ENCODE data around the gene RAB10. TPM values are rescaled to one million over a fixed set of nuclear protein-coding genes. Genes with fewer than 3 reads are reported as not detected.

RAB10 gene
- total RNA-seq, 4 donors from 2014 or later: 91.9 to 117 (median 103) TPM

DNA sequence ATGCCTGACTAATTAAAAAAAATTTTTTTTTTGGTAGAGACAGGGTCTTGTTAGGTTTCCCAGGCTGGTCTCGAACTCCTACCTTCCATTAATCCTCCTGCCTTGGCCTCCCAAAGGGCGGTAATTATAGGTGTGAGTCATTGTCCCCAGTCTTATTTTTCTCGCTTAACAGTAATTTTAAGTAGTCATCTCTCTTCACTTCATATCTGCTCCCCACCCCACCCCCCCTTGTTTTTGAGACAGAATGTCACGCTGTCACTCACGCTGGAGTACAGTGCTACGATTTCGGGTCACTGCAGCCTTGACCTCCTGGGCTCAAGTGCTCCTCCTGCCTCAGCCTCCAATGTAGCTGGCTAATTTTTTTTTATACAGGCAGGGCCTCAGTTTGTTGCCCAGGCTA lies 27.7 kb downstream of the RAB10 start:
- no peaks in the 10 kb centered on the region for H3K27me3 ChIP-seq
- TF ChIP-seq EP300 (IDR thresholded peaks at IDR 0.05): no peak
- H3K4me3 ChIP-seq: no peak overlapping the region
- peaks cover 0 to 35% (median 0%) of the 10 kb centered on the region in 3 donors for H3K4me1 ChIP-seq
- H3K36me3 ChIP-seq: peaks cover 0 to 14% of the 10 kb centered on the region in 2 donors
- H3K9me3 ChIP-seq: no peaks in the 10 kb centered on the region
- H3K27ac ChIP-seq: no peak overlapping the region
- 73 to 90% methylated on average over 4 to 7 of the region's 7 CpGs for WGBS, 2 donors (ENCODE audit: low coverage in 1 of 2)
- no peak for ATAC-seq

- ATAC-seq: no peak
- H3K4me1 ChIP-seq: peaks cover 0 to 26% (median 2%) of the 10 kb centered on the region in 3 donors
- no peak overlapping the region for H3K4me3 ChIP-seq
- TF ChIP-seq CTCF (IDR thresholded peaks at IDR 0.05): no peak
- no peak for TF ChIP-seq POLR2AphosphoS5 (IDR thresholded peaks at IDR 0.05)
- no peak for TF ChIP-seq POLR2A (IDR thresholded peaks at IDR 0.05)
- no peak for TF ChIP-seq EP300 (IDR thresholded peaks at IDR 0.05)
- H3K9me3 ChIP-seq: no peaks in the 10 kb centered on the region
- WGBS, 2 donors (ENCODE audit: low coverage in 1 of 2): 93% methylated on average over 4 of the region's 4 CpGs; no CpG with 5 or more reads in 1 of the 2 donors
- no peak overlapping the region for H3K27ac ChIP-seq
- no peaks in the 10 kb centered on the region for H3K27me3 ChIP-seq
- peaks cover 0 to 14% of the 10 kb centered on the region in 2 donors for H3K36me3 ChIP-seq
Observed at GRCh38 chr2:26064846-26065245, 31.0 kb downstream of the RAB10 start.

DNA sequence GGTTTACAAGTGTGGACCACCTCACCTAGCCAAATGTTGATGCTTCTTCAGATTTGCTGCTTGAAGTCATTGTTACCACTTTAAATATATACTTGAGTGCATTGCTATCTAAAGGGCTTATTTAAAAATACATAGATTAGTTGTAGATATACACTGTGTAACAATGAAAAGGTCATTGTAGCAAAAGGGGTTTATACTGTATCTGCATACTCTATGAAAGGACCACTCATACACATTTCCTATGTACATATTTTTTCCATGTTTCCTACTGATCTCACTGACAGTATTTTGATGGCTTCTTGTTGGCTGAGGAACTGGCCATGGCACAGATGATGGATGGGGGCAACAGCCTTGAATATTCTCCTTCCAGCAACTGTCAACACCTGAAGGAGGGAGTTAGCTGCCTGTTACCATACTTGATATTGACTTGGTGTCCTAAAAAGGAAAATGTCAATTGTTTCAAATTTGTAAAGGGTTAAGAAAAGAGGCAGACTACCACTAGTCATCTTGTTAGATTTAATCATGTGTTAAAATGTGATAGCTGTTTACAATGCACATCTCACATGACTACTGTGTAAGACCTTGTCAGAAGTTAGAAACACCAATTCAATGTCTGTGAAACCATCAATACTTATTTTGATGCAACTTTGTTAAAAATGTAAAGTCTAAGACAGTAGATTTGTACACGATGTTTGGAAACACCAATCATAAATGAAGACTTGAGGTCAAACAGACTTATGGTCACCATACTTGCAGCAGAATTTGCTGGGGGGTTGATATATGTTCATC lies 33.5 kb downstream of the RAB10 start:
- WGBS, 2 donors (ENCODE audit: low coverage in 1 of 2): 93 to 100% methylated on average over 1 of the region's 1 CpG
- peaks cover 0 to 1% of the 10 kb centered on the region in 2 donors for H3K36me3 ChIP-seq
- H3K27ac ChIP-seq: no peak overlapping the region
- no peak for TF ChIP-seq EP300 (IDR thresholded peaks at IDR 0.05)
- no peak for TF ChIP-seq CTCF (IDR thresholded peaks at IDR 0.05)
- TF ChIP-seq POLR2A (IDR thresholded peaks at IDR 0.05): no peak
- TF ChIP-seq POLR2AphosphoS5 (IDR thresholded peaks at IDR 0.05): no peak
- no peak for ATAC-seq
- H3K4me3 ChIP-seq: no peak overlapping the region
- peaks cover 0 to 30% (median 2%) of the 10 kb centered on the region in 3 donors for H3K4me1 ChIP-seq
- no peaks in the 10 kb centered on the region for H3K27me3 ChIP-seq
- H3K9me3 ChIP-seq: no peaks in the 10 kb centered on the region

DNA sequence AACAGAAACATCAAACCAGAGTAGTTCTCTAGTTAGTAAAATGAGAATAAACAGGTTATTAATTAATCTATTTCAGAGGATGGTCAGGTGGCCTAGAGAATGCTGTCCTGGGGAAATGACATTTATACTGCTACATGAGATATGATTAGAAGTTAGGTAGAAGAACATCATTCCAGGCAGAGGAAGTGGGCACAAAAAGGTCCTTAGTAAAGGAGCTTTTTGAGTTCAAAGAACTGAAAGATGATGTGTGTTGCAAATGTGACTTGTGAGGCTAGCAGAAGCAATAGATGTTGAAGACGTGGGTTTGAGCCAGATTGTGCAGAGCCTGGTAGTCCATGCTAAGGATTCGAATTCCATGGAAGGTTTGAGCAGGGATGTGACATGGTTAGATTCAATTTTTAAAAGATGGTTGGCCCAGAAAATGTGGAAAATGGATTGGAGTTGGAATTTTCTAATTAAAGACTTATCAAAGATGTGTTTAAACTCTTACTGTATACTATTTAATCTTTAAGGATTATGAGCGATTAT lies 34.2 kb downstream of the RAB10 start:
- no peaks in the 10 kb centered on the region for H3K9me3 ChIP-seq
- no peak overlapping the region for H3K27ac ChIP-seq
- no peaks in the 10 kb centered on the region for H3K36me3 ChIP-seq
- no peak for ATAC-seq
- no peaks in the 10 kb centered on the region for H3K27me3 ChIP-seq
- peaks cover 0 to 34% (median 2%) of the 10 kb centered on the region in 3 donors for H3K4me1 ChIP-seq
- TF ChIP-seq CTCF (IDR thresholded peaks at IDR 0.05) (no peak), POLR2AphosphoS5 (IDR thresholded peaks at IDR 0.05) (no peak), POLR2A (IDR thresholded peaks at IDR 0.05) (no peak), EP300 (IDR thresholded peaks at IDR 0.05) (no peak)
- H3K4me3 ChIP-seq: no peak overlapping the region
- 61 to 73% methylated on average over 2 to 3 of the region's 3 CpGs for WGBS, 2 donors (ENCODE audit: low coverage in 1 of 2)

DNA sequence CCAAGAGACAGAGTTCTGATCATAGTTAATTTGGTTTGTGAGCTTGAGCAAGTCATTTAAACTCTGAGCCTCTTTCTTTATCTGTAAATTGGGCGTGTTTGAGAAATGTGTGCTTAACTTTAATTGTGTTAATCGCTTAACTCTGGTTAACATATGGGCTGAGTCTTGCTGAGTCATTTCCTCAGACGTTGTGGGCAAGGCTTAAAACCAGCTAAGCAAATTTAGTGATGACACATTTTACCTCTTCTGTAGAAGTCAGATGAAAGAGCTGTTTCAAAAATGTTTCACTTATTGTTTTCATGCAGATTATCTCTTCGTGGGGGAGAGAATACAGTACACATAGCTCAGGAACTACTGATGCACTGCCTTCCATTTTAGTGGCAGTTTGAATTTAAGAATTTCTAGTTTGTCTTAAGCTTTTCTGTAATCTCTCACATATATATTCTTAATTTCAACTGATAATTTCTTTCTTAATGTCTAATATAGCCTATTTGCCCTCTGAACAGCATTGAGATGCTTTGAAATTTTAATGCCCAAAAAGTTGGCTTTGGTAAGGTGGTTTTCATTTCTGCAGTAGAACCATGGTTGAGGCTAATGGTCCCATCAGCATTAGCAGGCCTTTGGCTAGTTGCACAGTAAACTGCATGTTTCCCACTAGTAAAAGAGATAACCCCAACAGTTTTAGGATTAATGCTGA lies 34.9 kb downstream of the RAB10 start:
- TF ChIP-seq POLR2AphosphoS5 (IDR thresholded peaks at IDR 0.05): no peak
- no peak for TF ChIP-seq CTCF (IDR thresholded peaks at IDR 0.05)
- peaks cover 2 to 41% (median 5%) of the 10 kb centered on the region in 3 donors for H3K4me1 ChIP-seq
- ATAC-seq: no peak

More for the DNA sequence above, 34.9 kb downstream of the RAB10 start:
- no peaks in the 10 kb centered on the region for H3K27me3 ChIP-seq
- H3K36me3 ChIP-seq: no peaks in the 10 kb centered on the region
- no peak overlapping the region for H3K27ac ChIP-seq
- no peaks in the 10 kb centered on the region for H3K9me3 ChIP-seq
- 2 to 28% methylated on average over 4 of the region's 4 CpGs for WGBS, 2 donors (ENCODE audit: low coverage in 1 of 2)
- no peak overlapping the region for H3K4me3 ChIP-seq
